ENCODE results near the gene IER3. TPM values are rescaled to one million over a fixed set of nuclear protein-coding genes. Genes with fewer than 3 reads are reported as not detected.

IER3 gene
- polyA plus RNA-seq, 4 donors: 19.5 to 27.0 (median 25.1) TPM

- no peak for DNase-seq (ENCODE audit: low read depth in 4 of 4, low spot score in 3 of 4)
Measured at GRCh38 chr6:30749554-30750378, 5.4 kb upstream of the IER3 start.

- no peak for DNase-seq (ENCODE audit: low read depth in 4 of 4, low spot score in 3 of 4)
Measured at GRCh38 chr6:30748851-30749540, 4.6 kb upstream of the IER3 start.

- no peak for DNase-seq (ENCODE audit: low read depth in 4 of 4, low spot score in 3 of 4)
Measured at GRCh38 chr6:30747902-30748769, 3.8 kb upstream of the IER3 start.

GRCh38 chr6:30747300-30747687 lies 2.9 kb upstream of the IER3 start:
- no peak for DNase-seq (ENCODE audit: low read depth in 4 of 4, low spot score in 3 of 4)

GRCh38 chr6:30743099-30744053 lies 971 bp downstream of the IER3 start:
- DNase-seq (ENCODE audit: low read depth in 4 of 4, low spot score in 3 of 4): peak in 1 of 4 donors; percentile 37

- peak in 1 of 4 donors; percentile 81 for DNase-seq (ENCODE audit: low read depth in 4 of 4, low spot score in 3 of 4)
Measured at GRCh38 chr6:30742316-30743098, 1.8 kb downstream of the IER3 start, which contains the start of gene FLOT1. Gene FLOT1, minus strand, starts transcription at chr6:30742687. Its CDS starts 498 bp downstream, at chr6:30742189.

- DNase-seq (ENCODE audit: low read depth in 4 of 4, low spot score in 3 of 4): no peak
Measured at GRCh38 chr6:30741789-30742315, 2.5 kb downstream of the IER3 start.

- no peak for DNase-seq (ENCODE audit: low read depth in 4 of 4, low spot score in 3 of 4)
Measured at GRCh38 chr6:30741063-30741779, 3.1 kb downstream of the IER3 start.

GRCh38 chr6:30740540-30740870 lies 3.8 kb downstream of the IER3 start:
- no peak for DNase-seq (ENCODE audit: low read depth in 4 of 4, low spot score in 3 of 4)

- no peak for DNase-seq (ENCODE audit: low read depth in 4 of 4, low spot score in 3 of 4)
Measured at GRCh38 chr6:30738532-30738931, 5.8 kb downstream of the IER3 start.

GRCh38 chr6:30735668-30736314 lies 8.6 kb downstream of the IER3 start:
- no peak for DNase-seq (ENCODE audit: low read depth in 4 of 4, low spot score in 3 of 4)

- no peak for DNase-seq (ENCODE audit: low read depth in 4 of 4, low spot score in 3 of 4)
Measured at GRCh38 chr6:30732237-30732943, 12.0 kb downstream of the IER3 start.

- DNase-seq (ENCODE audit: low read depth in 4 of 4, low spot score in 3 of 4): peak in 1 of 4 donors; percentile 38
Measured at GRCh38 chr6:30730601-30731435, 13.5 kb downstream of the IER3 start.

- no peak for DNase-seq (ENCODE audit: low read depth in 4 of 4, low spot score in 3 of 4)
Measured at GRCh38 chr6:30727920-30728553, 16.3 kb downstream of the IER3 start.

GRCh38 chr6:30726506-30727413 lies 17.6 kb downstream of the IER3 start:
- DNase-seq (ENCODE audit: low read depth in 4 of 4, low spot score in 3 of 4): no peak
